Smooth muscle cell (in vitro differentiated cells): ENCODE measurements around the gene EPHA8. TPM values are rescaled to one million over a fixed set of nuclear protein-coding genes. Genes with fewer than 3 reads are reported as not detected.

Experiments
- DNase-seq: peaks from one replicate; lab custom pipeline; 2025; ENCODE audit not compliant: unreplicated experiment; lab: John Stamatoyannopoulos, UW
- H2AFZ ChIP-seq: fragments of 200-600 bp; sonication (generic); 2 replicates; pipeline ENCODE4 v1.6.0; 2016; ENCODE audit warnings: antibody characterized with exemption, low read depth, mild to moderate bottlenecking
- H3F3A ChIP-seq: fragments of 200-600 bp; sonication (generic); 2 replicates; pipeline ENCODE4 v1.6.0; 2017; ENCODE audit warnings: antibody characterized with exemption, low read depth
- H3K27ac ChIP-seq: fragments of 200-600 bp; sonication (generic); 2 replicates; pipeline ENCODE4 v1.5.1; 2016; ENCODE audit warnings: low read depth, mild to moderate bottlenecking
- H3K27me3 ChIP-seq: fragments of 200-600 bp; sonication (generic); 2 replicates; pipeline ENCODE4 v1.6.1; 2016; ENCODE audit warnings: low read depth, mild to moderate bottlenecking
- H3K36me3 ChIP-seq: fragments of 200-600 bp; sonication (generic); 2 replicates; pipeline ENCODE4 v1.5.1; 2016; ENCODE audit warnings: low read depth
- H3K4me1 ChIP-seq: fragments of 200-600 bp; sonication (generic); 2 replicates; pipeline ENCODE4 v1.5.1; 2016; ENCODE audit warnings: low read depth
- H3K4me2 ChIP-seq: fragments of 200-600 bp; sonication (generic); 2 replicates; pipeline ENCODE4 v1.6.0; 2016; ENCODE audit warnings: mild to moderate bottlenecking
- H3K4me3 ChIP-seq: fragments of 200-600 bp; sonication (generic); 2 replicates; pipeline ENCODE4 v1.5.1; 2016; ENCODE audit warnings: mild to moderate bottlenecking
- H3K79me2 ChIP-seq: fragments of 200-600 bp; sonication (generic); 2 replicates; pipeline ENCODE4 v1.6.0; 2016; ENCODE audit warnings: low read depth, mild to moderate bottlenecking
- H3K9ac ChIP-seq: fragments of 200-600 bp; sonication (generic); 2 replicates; pipeline ENCODE4 v1.6.0; 2016; ENCODE audit warnings: low read depth
- H3K9me3 ChIP-seq: fragments of 200-600 bp; sonication (generic); replicated peaks from 2 replicates; pipeline ENCODE4 v1.5.1; 2016; ENCODE audit warnings: low read depth
- H4K20me1 ChIP-seq: fragments of 200-600 bp; sonication (generic); 2 replicates; pipeline ENCODE4 v1.6.0; 2016; ENCODE audit warnings: low read depth
- CTCF ChIP-seq: fragments of 200-600 bp; sonication (generic); IDR thresholded peaks from 2 replicates; pipeline ENCODE4 v1.5.1; 2017; ENCODE audit warnings: borderline replicate concordance, mild to moderate bottlenecking, antibody characterized with exemption; ENCODE audit not compliant: insufficient read depth, poor library complexity, severe bottlenecking
- WGBS: methylation state at CpG from one replicate; pipeline ENCODE4 v1.1.7; 2016; ENCODE audit warnings: low lambda C conversion rate; 5-methylcytosine and 5-hydroxymethylcytosine counted together
- polyA plus RNA-seq: library from polyadenylated mRNA; unstranded; fragments of >200 nt; fragmentation: Nextera tagmentation; extraction: Ambion mirVana; gene quantifications from 2 replicates; pipeline ENCODE4 v1.2.1, GENCODE V29; 2016
- total RNA-seq: library from RNA; depleted of rRNA; stranded (reverse); fragments of >200 nt; gene quantifications from 2 replicates; pipeline ENCODE4 v1.2.3, GENCODE V29; 2014

The EPHA8 gene
- total and polyA plus RNA-seq, 2 experiments from 2014 or later: not detected

- no peak for TF ChIP-seq CTCF
- no peaks in the 10 kb centered on the region for H3K79me2 ChIP-seq
- WGBS: 95% methylated on average over 11 of the region's 11 CpGs
- no peaks in the 10 kb centered on the region for H4K20me1 ChIP-seq
- no peaks in the 10 kb centered on the region for H3K36me3 ChIP-seq
- no peaks in the 10 kb centered on the region for H3F3A ChIP-seq
- DNase-seq: no peak
- no peak overlapping the region for H3K9ac ChIP-seq
- no peak overlapping the region for H3K27ac ChIP-seq
- H3K4me2 ChIP-seq: no peak overlapping the region
- H3K4me3 ChIP-seq: no peak overlapping the region
- H2AFZ ChIP-seq: no peak overlapping the region
- H3K27me3 ChIP-seq: no peaks in the 10 kb centered on the region
- no peaks in the 10 kb centered on the region for H3K4me1 ChIP-seq
- no peaks in the 10 kb centered on the region for H3K9me3 ChIP-seq
Measured at GRCh38 chr1:22533244-22533895, 29.9 kb upstream of the EPHA8 start.

GRCh38 chr1:22534951-22535350 lies 28.3 kb upstream of the EPHA8 start:
- no peak for TF ChIP-seq CTCF
- Histone ChIP-seq H3K4me2 (no peak overlapping the region), H2AFZ (no peak overlapping the region), H3F3A (no peaks in the 10 kb centered on the region), H3K79me2 (no peaks in the 10 kb centered on the region), H3K9me3 (no peaks in the 10 kb centered on the region), H4K20me1 (no peaks in the 10 kb centered on the region), H3K9ac (no peak overlapping the region), H3K4me3 (no peak overlapping the region), H3K27me3 (no peaks in the 10 kb centered on the region), H3K36me3 (no peaks in the 10 kb centered on the region), H3K27ac (no peak overlapping the region), H3K4me1 (no peaks in the 10 kb centered on the region)
- no peak for DNase-seq
- WGBS: 98% methylated on average over 4 of the region's 4 CpGs

- WGBS: 94% methylated on average over 6 of the region's 6 CpGs
- Histone ChIP-seq H3K27me3 (no peaks in the 10 kb centered on the region), H3K4me3 (no peak overlapping the region), H3K9me3 (no peaks in the 10 kb centered on the region), H3K36me3 (no peaks in the 10 kb centered on the region), H3K79me2 (no peaks in the 10 kb centered on the region), H3K4me1 (no peaks in the 10 kb centered on the region), H3K4me2 (no peak overlapping the region), H3K9ac (no peak overlapping the region), H4K20me1 (no peaks in the 10 kb centered on the region), H2AFZ (no peak overlapping the region), H3K27ac (no peak overlapping the region), H3F3A (no peaks in the 10 kb centered on the region)
- no peak for DNase-seq
- no peak for TF ChIP-seq CTCF
Measured at GRCh38 chr1:22535399-22535798, 27.9 kb upstream of the EPHA8 start.

- Histone ChIP-seq H3K27ac (no peak overlapping the region), H3K36me3 (no peaks in the 10 kb centered on the region), H3K4me3 (no peak overlapping the region), H2AFZ (no peak overlapping the region), H4K20me1 (no peaks in the 10 kb centered on the region), H3K27me3 (no peaks in the 10 kb centered on the region), H3K79me2 (no peaks in the 10 kb centered on the region), H3F3A (no peaks in the 10 kb centered on the region), H3K4me1 (no peaks in the 10 kb centered on the region), H3K9me3 (no peaks in the 10 kb centered on the region), H3K4me2 (no peak overlapping the region), H3K9ac (no peak overlapping the region)
- WGBS: 97% methylated on average over 7 of the region's 7 CpGs
- no peak for TF ChIP-seq CTCF
- DNase-seq: no peak
Measured at GRCh38 chr1:22536506-22536905, 26.8 kb upstream of the EPHA8 start.
